Measurements from ENCODE around the gene MT1F. TPM values are rescaled to one million over a fixed set of nuclear protein-coding genes. Genes with fewer than 3 reads are reported as not detected.

The MT1F gene
- total RNA-seq, 1 experiment from 2014 or later: 2.1 TPM

DNA sequence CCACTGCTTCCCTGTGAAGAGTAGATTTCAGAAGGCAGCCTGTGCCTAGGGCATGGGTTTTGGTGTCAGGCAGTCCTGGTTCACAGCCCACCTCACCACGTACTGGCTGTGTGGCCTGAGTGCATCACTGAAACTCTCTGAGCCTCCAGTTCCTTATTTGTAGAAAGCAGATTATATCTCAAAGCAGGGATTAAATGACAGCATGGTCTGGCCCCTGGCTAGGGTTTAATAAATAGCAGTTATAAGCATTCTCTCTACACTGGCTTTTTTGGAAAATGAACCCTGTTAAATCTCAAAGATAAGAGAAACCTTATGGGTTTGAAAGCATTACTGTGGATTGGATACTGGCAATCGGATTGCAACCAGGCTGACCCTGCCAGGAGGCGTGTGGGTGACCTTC lies 28.2 kb upstream of the MT1F start:
- no peaks in the 10 kb centered on the region; the same call in 1 of the 2 replicates for H3K36me3 ChIP-seq (ENCODE audit: control insufficient read depth, insufficient read depth, low read length)
- H3K4me1 ChIP-seq (ENCODE audit: control insufficient read depth, insufficient read depth, low read length): peaks cover 13% of the 10 kb centered on the region
- POLR2A ChIA-PET: interaction anchor here (0.5 kb wide), 1 partner anchor 43 kb away, joined by 3 read pairs; no protein-coding TSS in a partner anchor
- CTCF ChIA-PET: no interaction called here
- TF ChIP-seq POLR2AphosphoS5 (IDR thresholded peaks at IDR 0.05; ENCODE audit: low read depth, low read length) (no peak), SIN3A (IDR thresholded peaks at IDR 0.05; ENCODE audit: borderline replicate concordance, insufficient read depth, low read depth, low read length) (no peak)
- TF ChIP-seq, protein P1, sequence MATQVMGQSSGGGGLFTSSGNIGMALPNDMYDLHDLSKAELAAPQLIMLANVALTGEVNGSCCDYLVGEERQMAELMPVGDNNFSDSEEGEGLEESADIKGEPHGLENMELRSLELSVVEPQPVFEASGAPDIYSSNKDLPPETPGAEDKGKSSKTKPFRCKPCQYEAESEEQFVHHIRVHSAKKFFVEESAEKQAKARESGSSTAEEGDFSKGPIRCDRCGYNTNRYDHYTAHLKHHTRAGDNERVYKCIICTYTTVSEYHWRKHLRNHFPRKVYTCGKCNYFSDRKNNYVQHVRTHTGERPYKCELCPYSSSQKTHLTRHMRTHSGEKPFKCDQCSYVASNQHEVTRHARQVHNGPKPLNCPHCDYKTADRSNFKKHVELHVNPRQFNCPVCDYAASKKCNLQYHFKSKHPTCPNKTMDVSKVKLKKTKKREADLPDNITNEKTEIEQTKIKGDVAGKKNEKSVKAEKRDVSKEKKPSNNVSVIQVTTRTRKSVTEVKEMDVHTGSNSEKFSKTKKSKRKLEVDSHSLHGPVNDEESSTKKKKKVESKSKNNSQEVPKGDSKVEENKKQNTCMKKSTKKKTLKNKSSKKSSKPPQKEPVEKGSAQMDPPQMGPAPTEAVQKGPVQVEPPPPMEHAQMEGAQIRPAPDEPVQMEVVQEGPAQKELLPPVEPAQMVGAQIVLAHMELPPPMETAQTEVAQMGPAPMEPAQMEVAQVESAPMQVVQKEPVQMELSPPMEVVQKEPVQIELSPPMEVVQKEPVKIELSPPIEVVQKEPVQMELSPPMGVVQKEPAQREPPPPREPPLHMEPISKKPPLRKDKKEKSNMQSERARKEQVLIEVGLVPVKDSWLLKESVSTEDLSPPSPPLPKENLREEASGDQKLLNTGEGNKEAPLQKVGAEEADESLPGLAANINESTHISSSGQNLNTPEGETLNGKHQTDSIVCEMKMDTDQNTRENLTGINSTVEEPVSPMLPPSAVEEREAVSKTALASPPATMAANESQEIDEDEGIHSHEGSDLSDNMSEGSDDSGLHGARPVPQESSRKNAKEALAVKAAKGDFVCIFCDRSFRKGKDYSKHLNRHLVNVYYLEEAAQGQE (IDR thresholded peaks at IDR 0.05; ENCODE audit: insufficient read depth in 1 of 2, low read depth in 2 of 2, low read length in 1 of 2): no peak
- TF ChIP-seq, protein P2, sequence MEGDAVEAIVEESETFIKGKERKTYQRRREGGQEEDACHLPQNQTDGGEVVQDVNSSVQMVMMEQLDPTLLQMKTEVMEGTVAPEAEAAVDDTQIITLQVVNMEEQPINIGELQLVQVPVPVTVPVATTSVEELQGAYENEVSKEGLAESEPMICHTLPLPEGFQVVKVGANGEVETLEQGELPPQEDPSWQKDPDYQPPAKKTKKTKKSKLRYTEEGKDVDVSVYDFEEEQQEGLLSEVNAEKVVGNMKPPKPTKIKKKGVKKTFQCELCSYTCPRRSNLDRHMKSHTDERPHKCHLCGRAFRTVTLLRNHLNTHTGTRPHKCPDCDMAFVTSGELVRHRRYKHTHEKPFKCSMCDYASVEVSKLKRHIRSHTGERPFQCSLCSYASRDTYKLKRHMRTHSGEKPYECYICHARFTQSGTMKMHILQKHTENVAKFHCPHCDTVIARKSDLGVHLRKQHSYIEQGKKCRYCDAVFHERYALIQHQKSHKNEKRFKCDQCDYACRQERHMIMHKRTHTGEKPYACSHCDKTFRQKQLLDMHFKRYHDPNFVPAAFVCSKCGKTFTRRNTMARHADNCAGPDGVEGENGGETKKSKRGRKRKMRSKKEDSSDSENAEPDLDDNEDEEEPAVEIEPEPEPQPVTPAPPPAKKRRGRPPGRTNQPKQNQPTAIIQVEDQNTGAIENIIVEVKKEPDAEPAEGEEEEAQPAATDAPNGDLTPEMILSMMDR (IDR thresholded peaks at IDR 0.05): no peak
- DNase-seq (ENCODE audit: low read depth, low spot score) (no peak), ATAC-seq (no peak)
- in situ Hi-C loops (cut with HindIII; ENCODE audit: low pct_unique_long_range_greater_than_20kb, low sequenced_read_pairs) (no loop called here), intact Hi-C loops (cut with micrococcal nuclease; ENCODE audit: unreplicated experiment) (no loop called here)
- no peak overlapping the region for H3K27ac ChIP-seq (ENCODE audit: low read length)
- BruUV-seq (replicated peaks): no TSS peak
- no peaks in the 10 kb centered on the region for H3K27me3 ChIP-seq (ENCODE audit: control insufficient read depth, insufficient read depth, low read length)
- H3K9me3 ChIP-seq (ENCODE audit: control insufficient read depth, insufficient read depth, low read depth, low read length): no peaks in the 10 kb centered on the region
- no peak overlapping the region for H3K4me3 ChIP-seq (ENCODE audit: low read depth in 2 of 2, low read length in 2 of 2)

DNA sequence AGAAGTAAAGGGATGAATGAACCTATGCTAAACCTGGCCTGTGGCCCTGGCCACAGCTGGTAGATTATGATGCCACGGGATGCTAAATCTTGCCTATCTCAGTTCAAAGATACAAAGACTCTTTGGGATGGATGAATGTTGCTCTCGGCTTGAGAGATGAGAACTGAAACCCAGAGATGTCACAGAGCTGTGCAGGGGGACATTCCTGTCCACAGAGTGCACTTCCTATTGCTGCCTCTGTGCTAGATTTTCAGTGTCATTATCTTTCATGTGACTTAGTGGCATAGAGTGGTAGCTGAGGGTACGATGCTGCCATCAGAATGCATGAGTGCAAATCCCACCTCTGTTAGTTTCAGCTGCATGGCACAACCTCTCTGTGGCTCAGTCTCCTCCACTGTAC lies 27.6 kb upstream of the MT1F start:
- Histone ChIP-seq H3K4me3 (ENCODE audit: low read depth in 2 of 2, low read length in 2 of 2) (no peak overlapping the region), H3K27me3 (ENCODE audit: control insufficient read depth, insufficient read depth, low read length) (no peaks in the 10 kb centered on the region), H3K9me3 (ENCODE audit: control insufficient read depth, insufficient read depth, low read depth, low read length) (no peaks in the 10 kb centered on the region), H3K27ac (ENCODE audit: low read length) (no peak overlapping the region), H3K4me1 (ENCODE audit: control insufficient read depth, insufficient read depth, low read length) (peaks cover 13% of the 10 kb centered on the region), H3K36me3 (ENCODE audit: control insufficient read depth, insufficient read depth, low read length) (no peaks in the 10 kb centered on the region; the same call in 1 of the 2 replicates)
- DNase-seq (ENCODE audit: low read depth, low spot score) (no peak), ATAC-seq (no peak)
- in situ Hi-C loops (cut with HindIII; ENCODE audit: low pct_unique_long_range_greater_than_20kb, low sequenced_read_pairs): no loop called here
- intact Hi-C loops (cut with micrococcal nuclease; ENCODE audit: unreplicated experiment): no loop called here
- TF ChIP-seq, protein P2 (IDR thresholded peaks at IDR 0.05): no peak
- TF ChIP-seq, protein P1 (IDR thresholded peaks at IDR 0.05; ENCODE audit: insufficient read depth in 1 of 2, low read depth in 2 of 2, low read length in 1 of 2): no peak
- TF ChIP-seq TCF7L2 (IDR thresholded peaks at IDR 0.05; ENCODE audit: low read depth, low read length): no peak
- TF ChIP-seq SIN3A (IDR thresholded peaks at IDR 0.05; ENCODE audit: borderline replicate concordance, insufficient read depth, low read depth, low read length): no peak
- TF ChIP-seq POLR2AphosphoS5 (IDR thresholded peaks at IDR 0.05; ENCODE audit: low read depth, low read length): no peak
- CTCF ChIA-PET: no interaction called here
- BruUV-seq (replicated peaks): no TSS peak
- POLR2A ChIA-PET: no interaction called here

All from Panc1 (cell line).